Neuronal stem cell (in vitro differentiated cells): Measurements from ENCODE around the gene GABBR2.

Source experiments
- DNase-seq: peaks from one replicate; pipeline ENCODE4 v3.0.0-alpha.2; 2013; ENCODE audit warnings: low spot score
- H2AFZ ChIP-seq: one replicate; pipeline ENCODE4 v1.6.1; 2013; ENCODE audit warnings: mild to moderate bottlenecking, low read length, inconsistent platforms
- H2AK5ac ChIP-seq: 2 replicates; pipeline ENCODE4 v1.6.1; 2013; ENCODE audit warnings: low read depth, mild to moderate bottlenecking, inconsistent platforms, low read length, moderate library complexity, mixed read lengths
- H2BK120ac ChIP-seq: 2 replicates; pipeline ENCODE4 v1.6.1; 2013; ENCODE audit warnings: low read depth, mild to moderate bottlenecking, inconsistent platforms, low read length, moderate library complexity, mixed read lengths
- H2BK12ac ChIP-seq: one replicate; pipeline ENCODE4 v1.6.1; 2013; ENCODE audit warnings: low read length, inconsistent platforms
- H2BK15ac ChIP-seq: 2 replicates; pipeline ENCODE4 v1.6.1; 2013; ENCODE audit warnings: mild to moderate bottlenecking, low read length, inconsistent platforms, mixed read lengths
- H2BK5ac ChIP-seq: one replicate; pipeline ENCODE4 v1.6.1; 2013; ENCODE audit warnings: inconsistent platforms, mild to moderate bottlenecking, low read length, moderate library complexity
- H3K14ac ChIP-seq: one replicate; pipeline ENCODE4 v1.6.1; 2013; ENCODE audit warnings: low read length, inconsistent platforms
- H3K18ac ChIP-seq: 2 replicates; pipeline ENCODE4 v1.6.1; 2013; ENCODE audit warnings: low read length, inconsistent platforms
- H3K23ac ChIP-seq: 2 replicates; pipeline ENCODE4 v1.6.1; 2013; ENCODE audit warnings: low read depth, mild to moderate bottlenecking, mixed read lengths, low read length, inconsistent platforms; ENCODE audit not compliant: poor library complexity
- H3K27ac ChIP-seq: replicated peaks from 3 replicates; pipeline ENCODE4 v1.5.1; 2013; ENCODE audit warnings: low read length, inconsistent platforms
- H3K27me3 ChIP-seq, 3 experiments: 2 replicates each; pipeline ENCODE4 v1.6.1; 2013; ENCODE audit warnings: low read length in 3 of 3, mild to moderate bottlenecking in 2 of 3, inconsistent platforms in 1 of 3, low read depth in 1 of 3, mixed read lengths in 1 of 3, moderate library complexity in 1 of 3; ENCODE audit not compliant: control insufficient read depth in 3 of 3, insufficient read depth in 3 of 3
- H3K36me3 ChIP-seq, 2 donors: replicated peaks in 1 of 2; 2 replicates each; pipeline ENCODE4 v1.6.1; 2013; ENCODE audit warnings: low read length in 2 of 2; ENCODE audit not compliant: control insufficient read depth in 2 of 2, insufficient read depth in 2 of 2
- H3K4ac ChIP-seq: 2 replicates; pipeline ENCODE4 v1.6.1; 2013; ENCODE audit warnings: inconsistent platforms, mild to moderate bottlenecking, low read length, moderate library complexity
- H3K4me1 ChIP-seq, 2 donors: 1 replicate in 1 of 2; 2 replicates in 1 of 2; pipeline ENCODE4 v1.6.1; 2013; ENCODE audit warnings: low read length in 2 of 2, low read depth in 1 of 2; ENCODE audit not compliant: control insufficient read depth in 2 of 2, insufficient read depth in 1 of 2
- H3K4me2 ChIP-seq: one replicate; pipeline ENCODE4 v1.6.1; 2013; ENCODE audit warnings: mild to moderate bottlenecking, low read length, inconsistent platforms; ENCODE audit not compliant: insufficient read depth, poor library complexity, severe bottlenecking
- H3K4me3 ChIP-seq, 2 donors: 2 replicates each; pipeline ENCODE4 v1.5.1; 2013; ENCODE audit warnings: low read length in 2 of 2, mild to moderate bottlenecking in 2 of 2, inconsistent platforms in 1 of 2, moderate library complexity in 1 of 2
- H3K79me1 ChIP-seq: one replicate; pipeline ENCODE4 v1.6.1; 2013; ENCODE audit warnings: low read depth, mild to moderate bottlenecking, inconsistent platforms, low read length, moderate library complexity
- H3K9ac ChIP-seq: one replicate; pipeline ENCODE4 v1.6.1; 2013; ENCODE audit warnings: mild to moderate bottlenecking, low read depth, low read length, inconsistent platforms; ENCODE audit not compliant: poor library complexity
- H3K9me3 ChIP-seq, 2 donors: replicated peaks in 1 of 2; 2 replicates each; pipeline versions ENCODE3 to v1.6.1; 2013; ENCODE audit warnings: low read length in 2 of 2, mild to moderate bottlenecking in 2 of 2, inconsistent platforms in 1 of 2, low read depth in 1 of 2, mixed read lengths in 1 of 2, moderate library complexity in 1 of 2; ENCODE audit not compliant: control insufficient read depth in 2 of 2, insufficient read depth in 1 of 2
- H4K8ac ChIP-seq: one replicate; pipeline ENCODE4 v1.6.1; 2013; ENCODE audit warnings: low read depth, mild to moderate bottlenecking, inconsistent platforms, low read length, moderate library complexity
- H4K91ac ChIP-seq: one replicate; pipeline ENCODE4 v1.6.1; 2013; ENCODE audit warnings: low read length, low read depth, mild to moderate bottlenecking, inconsistent platforms; ENCODE audit not compliant: poor library complexity
- WGBS, 2 donors: extraction: QIAGEN DNeasy Blood & Tissue Kit; methylation state at CpG; one replicate each; pipeline ENCODE4 v1.1.7; 2013; ENCODE audit warnings: missing lambda C conversion rate in 2 of 2, mixed read lengths in 1 of 2; ENCODE audit not compliant: insufficient read length in 2 of 2, insufficient replicate concordance in 1 of 2; ENCODE audit errors: extremely low coverage in 2 of 2; 5-methylcytosine and 5-hydroxymethylcytosine counted together

The GABBR2 gene

GRCh38 chr9:98357921-98358535 lies 350.7 kb downstream of the GABBR2 start:
- H3K36me3 ChIP-seq: no peaks in the 10 kb centered on the region
- H3K4me2 ChIP-seq: no peak overlapping the region
- H3K27me3 ChIP-seq: peaks cover 0 to 8% (median 2%) of the 10 kb centered on the region in 3 experiments
- no peak overlapping the region for H3K4me3 ChIP-seq
- no peak overlapping the region for H3K9ac ChIP-seq
- H2BK5ac ChIP-seq: no peak overlapping the region
- H3K4ac ChIP-seq: no peak overlapping the region
- H3K23ac ChIP-seq: no peak overlapping the region
- no peak overlapping the region for H3K18ac ChIP-seq
- peaks cover 3% of the 10 kb centered on the region for H3K79me1 ChIP-seq
- WGBS, 2 donors: no CpG with 5 or more reads among the region's 6 CpGs
- no peak overlapping the region for H2BK15ac ChIP-seq
- no peak overlapping the region for H2AFZ ChIP-seq
- H2BK12ac ChIP-seq: no peak overlapping the region
- H3K9me3 ChIP-seq: no peaks in the 10 kb centered on the region
- H2AK5ac ChIP-seq: no peak overlapping the region
- no peak overlapping the region for H4K91ac ChIP-seq
- no peak overlapping the region for H3K27ac ChIP-seq
- no peak overlapping the region for H4K8ac ChIP-seq
- no peak overlapping the region for H2BK120ac ChIP-seq
- no peaks in the 10 kb centered on the region for H3K4me1 ChIP-seq
- H3K14ac ChIP-seq: peak overlapping the region; percentile 78
- no peak for DNase-seq

DNA sequence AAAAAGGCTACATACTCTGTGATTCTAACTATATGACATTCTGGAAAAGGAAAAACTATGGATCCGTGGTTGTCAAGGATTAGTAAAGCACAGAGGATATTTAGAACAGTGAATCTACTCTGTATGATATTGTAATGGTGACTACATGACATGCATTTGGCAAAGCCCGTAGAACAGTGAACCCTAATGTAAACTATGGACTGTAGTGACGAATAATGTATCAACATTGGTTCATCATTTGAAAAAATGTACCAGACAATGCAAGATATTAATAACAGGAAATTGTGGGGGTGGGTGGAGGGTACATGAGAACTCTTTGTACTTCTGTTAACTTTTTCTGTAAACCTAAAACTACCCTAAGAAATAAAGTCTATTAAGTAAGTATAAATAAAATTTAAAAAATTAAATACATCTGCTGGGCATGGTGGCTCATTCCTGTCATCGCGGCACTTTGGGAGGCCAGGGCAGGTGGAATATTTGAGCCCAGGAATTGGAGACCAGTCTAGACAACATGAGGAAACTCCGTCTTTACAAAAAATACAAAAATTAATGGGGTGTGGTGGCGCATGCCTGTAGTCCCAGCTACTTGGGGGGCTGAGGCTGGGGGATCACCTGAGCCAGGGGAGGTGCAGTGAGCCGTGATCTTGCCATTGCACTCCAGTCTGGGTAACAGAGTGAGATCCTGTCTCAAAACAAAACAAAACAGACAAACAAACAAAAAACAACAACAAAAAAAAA lies 351.6 kb downstream of the GABBR2 start:
- H3K9me3 ChIP-seq: peaks cover 0 to 5% of the 10 kb centered on the region in 2 donors
- DNase-seq: no peak
- no peak overlapping the region for H3K27ac ChIP-seq
- H3K9ac ChIP-seq: no peak overlapping the region
- no peak overlapping the region for H2AK5ac ChIP-seq
- H3K79me1 ChIP-seq: peaks cover 3% of the 10 kb centered on the region
- H2BK15ac ChIP-seq: no peak overlapping the region
- no peak overlapping the region for H2BK12ac ChIP-seq
- no CpG with 5 or more reads among the region's 8 CpGs for WGBS, 2 donors
- no peak overlapping the region for H3K18ac ChIP-seq
- H3K4me2 ChIP-seq: no peak overlapping the region
- no peak overlapping the region for H4K8ac ChIP-seq
- peaks cover 0 to 5% (median 2%) of the 10 kb centered on the region in 3 experiments for H3K27me3 ChIP-seq
- no peaks in the 10 kb centered on the region for H3K36me3 ChIP-seq
- H3K23ac ChIP-seq: no peak overlapping the region
- no peaks in the 10 kb centered on the region for H3K4me1 ChIP-seq
- no peak overlapping the region for H2AFZ ChIP-seq
- no peak overlapping the region for H3K4ac ChIP-seq
- no peak overlapping the region for H3K4me3 ChIP-seq
- H4K91ac ChIP-seq: no peak overlapping the region
- H3K14ac ChIP-seq: no peak overlapping the region
- H2BK5ac ChIP-seq: no peak overlapping the region
- H2BK120ac ChIP-seq: no peak overlapping the region

- Histone ChIP-seq H3K27ac (no peak overlapping the region), H4K8ac (no peak overlapping the region), H3K9me3 (peaks cover 0 to 5% of the 10 kb centered on the region in 2 donors), H2AFZ (no peak overlapping the region), H2BK15ac (no peak overlapping the region), H2AK5ac (no peak overlapping the region), H3K4ac (no peak overlapping the region), H4K91ac (no peak overlapping the region), H3K23ac (no peak overlapping the region), H3K36me3 (no peaks in the 10 kb centered on the region), H3K9ac (no peak overlapping the region), H3K79me1 (peaks cover 3% of the 10 kb centered on the region), H3K4me3 (no peak overlapping the region), H3K14ac (no peak overlapping the region), H3K4me1 (no peaks in the 10 kb centered on the region), H2BK5ac (no peak overlapping the region), H3K4me2 (no peak overlapping the region), H2BK12ac (no peak overlapping the region), H3K18ac (no peak overlapping the region), H3K27me3 (peaks cover 0 to 5% (median 0%) of the 10 kb centered on the region in 3 experiments), H2BK120ac (no peak overlapping the region)
- WGBS, 2 donors: no CpG with 5 or more reads among the region's 4 CpGs
- DNase-seq: no peak
Observed at GRCh38 chr9:98356326-98356725, 352.4 kb downstream of the GABBR2 start.

GRCh38 chr9:98351370-98351769 lies 357.4 kb downstream of the GABBR2 start:
- no peak overlapping the region for H2AK5ac ChIP-seq
- no peaks in the 10 kb centered on the region for H3K36me3 ChIP-seq
- no peak overlapping the region for H3K23ac ChIP-seq
- H2BK5ac ChIP-seq: no peak overlapping the region
- no peak for DNase-seq
- no peaks in the 10 kb centered on the region for H3K27me3 ChIP-seq
- H3K4me3 ChIP-seq: no peak overlapping the region
- H2BK12ac ChIP-seq: no peak overlapping the region
- peaks cover 0 to 5% of the 10 kb centered on the region in 2 donors for H3K9me3 ChIP-seq
- H4K91ac ChIP-seq: no peak overlapping the region
- H3K4me1 ChIP-seq: no peaks in the 10 kb centered on the region
- no peak overlapping the region for H3K9ac ChIP-seq
- H4K8ac ChIP-seq: no peak overlapping the region
- no peaks in the 10 kb centered on the region for H3K79me1 ChIP-seq
- no peak overlapping the region for H3K18ac ChIP-seq
- H2BK120ac ChIP-seq: no peak overlapping the region
- H2BK15ac ChIP-seq: no peak overlapping the region
- H3K14ac ChIP-seq: no peak overlapping the region
- H2AFZ ChIP-seq: no peak overlapping the region
- no peak overlapping the region for H3K27ac ChIP-seq
- WGBS, 2 donors: no CpG with 5 or more reads among the region's 1 CpG
- H3K4me2 ChIP-seq: no peak overlapping the region
- H3K4ac ChIP-seq: no peak overlapping the region
